HepG2 (cell line): ENCODE results near the gene SOST.

Source experiments
- CTCF ChIP-seq: sonication (generic); formaldehyde crosslinking; IDR thresholded peaks from 2 replicates; pipeline ENCODE4 v1.5.0; 2020; ENCODE audit warnings: mild to moderate bottlenecking, missing genetic modification reagents, moderate library complexity
- EZH2 ChIP-seq: conservative IDR thresholded peaks from 2 replicates; pipeline ENCODE4 v1.6.1; 2012; ENCODE audit warnings: mild to moderate bottlenecking, low read depth, low read length, moderate library complexity
- HOXA5 ChIP-seq: sonication (generic); formaldehyde crosslinking; IDR thresholded peaks from 2 replicates; pipeline ENCODE4 v1.4.0; 2020; ENCODE audit warnings: missing genetic modification reagents
- POLR2A ChIP-seq, 2 experiments: IDR thresholded peaks; 2 replicates each; pipeline ENCODE4 v1.6.1; 2011; ENCODE audit warnings: low read depth in 2 of 2, low read length in 2 of 2, mild to moderate bottlenecking in 1 of 2, moderate library complexity in 1 of 2; ENCODE audit not compliant: insufficient read depth in 1 of 2
- SMARCE1 ChIP-seq: fragments of 450-650 bp; IDR thresholded peaks from 2 replicates; pipeline ENCODE4 v1.6.1; 2017; ENCODE audit warnings: borderline replicate concordance
- SP1 ChIP-seq, 2 experiments: fragments of 450-650 bp in 1 of 2; sonication (generic) in 1 of 2; formaldehyde crosslinking in 1 of 2; IDR thresholded peaks; 2 replicates each; pipeline versions ENCODE4 v1.4.0 to v1.6.1; 2016 to 2020; ENCODE audit warnings: missing genetic modification reagents in 1 of 2
- YY1 ChIP-seq: IDR thresholded peaks from 2 replicates; pipeline ENCODE4 v1.6.1; 2011; ENCODE audit warnings: low read length, low read depth, moderate library complexity, mild to moderate bottlenecking; ENCODE audit not compliant: insufficient read depth, insufficient replicate concordance
- ZBTB49 ChIP-seq: sonication (generic); formaldehyde crosslinking; IDR thresholded peaks from 2 replicates; pipeline ENCODE4 v1.4.0; 2020; ENCODE audit warnings: missing genetic modification reagents, borderline replicate concordance
- ZNF274 ChIP-seq: sonication (generic); formaldehyde crosslinking; IDR thresholded peaks from 2 replicates; pipeline ENCODE4 v1.5.1; 2020; ENCODE audit warnings: mild to moderate bottlenecking, missing genetic modification reagents
- ZNF280D ChIP-seq: sonication (generic); formaldehyde crosslinking; IDR thresholded peaks from 2 replicates; pipeline ENCODE4 v1.5.1; 2020; ENCODE audit warnings: mild to moderate bottlenecking, missing genetic modification reagents
- ZNF550 ChIP-seq: sonication (generic); formaldehyde crosslinking; IDR thresholded peaks from 2 replicates; pipeline ENCODE4 v1.4.0; 2020; ENCODE audit warnings: mild to moderate bottlenecking, missing genetic modification reagents, borderline replicate concordance
- ZSCAN9 ChIP-seq: IDR thresholded peaks from 2 replicates; pipeline ENCODE4 v1.6.1; 2016; ENCODE audit warnings: borderline replicate concordance

- TF ChIP-seq ZSCAN9 (CRISPR knock-in tag) (no peak), ZNF550 (no peak), ZBTB49 (no peak), SP1 (IDR thresholded peaks at IDR 0.05) (no peak), SP1 (CRISPR knock-in tag; IDR thresholded peaks at IDR 0.05) (no peak), HOXA5 (CRISPR knock-in tag) (no peak), YY1 (no peak), ZNF280D (CRISPR knock-in tag) (0 out of 2 replicates have a peak, but pooled peaks have one; percentile 41), CTCF (no peak), ZNF274 (no peak), EZH2 (no peak), SMARCE1 (no peak), POLR2A (IDR thresholded peaks at IDR 0.05; ENCODE audit: insufficient read depth in 1 of 2, low read depth in 2 of 2, low read length in 2 of 2) (no peak)
Observed at GRCh38 chr17:43772877-43773648, 14.5 kb upstream of the SOST start.
